Measurements from ENCODE around the gene ARHGAP26.

DNA sequence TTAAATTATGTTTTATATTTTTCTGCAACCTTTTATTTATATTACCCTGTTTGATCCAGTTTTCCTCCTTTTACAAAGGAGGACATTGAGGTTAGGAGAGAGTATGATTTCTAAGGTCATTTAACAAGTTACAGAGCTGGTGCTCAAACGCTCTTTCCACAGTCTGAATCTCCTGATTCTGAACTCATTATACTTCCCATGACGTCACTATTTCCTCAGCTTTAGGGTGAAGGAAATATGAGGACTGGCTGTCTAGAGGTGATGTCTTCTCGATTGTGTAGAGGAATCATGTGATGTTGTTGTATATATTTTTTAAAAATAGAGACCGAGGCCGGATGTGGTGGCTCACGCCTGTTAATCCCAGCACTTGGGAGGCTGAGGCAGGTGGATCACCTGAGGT lies 140.0 kb downstream of the ARHGAP26 start:
- TF ChIP-seq CTCF (IDR thresholded peaks at IDR 0.05 in 2 of 3, conservative IDR thresholded peaks at IDR 0.05 in 1 of 3; ENCODE audit: borderline replicate concordance in 1 of 3, insufficient read depth in 1 of 3, low read depth in 2 of 3, low read length in 2 of 3) = no peak
- no peak for TF ChIP-seq EZH2 (IDR thresholded peaks at IDR 0.05)
